Fibroblast of lung (primary cell): ENCODE results near the gene CLN3. TPM values are rescaled to one million over a fixed set of nuclear protein-coding genes. Genes with fewer than 3 reads are reported as not detected.

Source experiments
- DNase-seq, 2 donors: peaks; one replicate each; pipeline versions ENCODE4 v3.0.0 to v3.0.0-alpha.2; 2010; ENCODE audit warnings: low read depth in 2 of 2
- H2AFZ ChIP-seq: 2 replicates; pipeline ENCODE4 v1.5.1; 2012; ENCODE audit warnings: low read length, control low read depth, inconsistent platforms
- H3K27ac ChIP-seq: 2 replicates; pipeline ENCODE4 v1.5.1; 2011; ENCODE audit warnings: low read length, control low read depth; ENCODE audit not compliant: insufficient read depth
- H3K27me3 ChIP-seq: 2 replicates; pipeline ENCODE4 v1.5.1; 2011; ENCODE audit warnings: mild to moderate bottlenecking, low read length; ENCODE audit not compliant: control insufficient read depth, insufficient read depth
- H3K36me3 ChIP-seq: 2 replicates; pipeline ENCODE4 v1.5.1; 2011; ENCODE audit warnings: low read length; ENCODE audit not compliant: control insufficient read depth, insufficient read depth
- H3K4me1 ChIP-seq: 2 replicates; pipeline ENCODE4 v1.5.1; 2011; ENCODE audit warnings: low read length; ENCODE audit not compliant: control insufficient read depth, insufficient read depth; ENCODE audit errors: extremely low read depth
- H3K4me2 ChIP-seq: 2 replicates; pipeline ENCODE4 v1.5.1; 2011; ENCODE audit warnings: low read length, control low read depth; ENCODE audit not compliant: insufficient read depth; ENCODE audit errors: extremely low read depth
- H3K4me3 ChIP-seq, 4 experiments: fragments of 200-600 bp in 1 of 4; sonication (generic) in 1 of 4; replicated peaks in 1 of 4; 2 replicates each; pipeline ENCODE4 v1.5.1; 2011 to 2016; ENCODE audit warnings: low read length in 4 of 4, low read depth in 3 of 4, mild to moderate bottlenecking in 3 of 4, control low read depth in 2 of 4, inconsistent platforms in 1 of 4, mixed read lengths in 1 of 4; ENCODE audit not compliant: insufficient read depth in 1 of 4; ENCODE audit errors: control extremely low read depth in 1 of 4
- H3K79me2 ChIP-seq: 2 replicates; pipeline ENCODE4 v1.5.1; 2012; ENCODE audit warnings: mild to moderate bottlenecking, low read length, inconsistent platforms; ENCODE audit not compliant: control insufficient read depth, insufficient read depth
- H3K9ac ChIP-seq: 2 replicates; pipeline ENCODE4 v1.5.1; 2011; ENCODE audit warnings: mild to moderate bottlenecking, low read length, control low read depth; ENCODE audit not compliant: insufficient read depth
- H3K9me3 ChIP-seq: 2 replicates; pipeline ENCODE4 v1.5.1; 2012; ENCODE audit warnings: low read depth, low read length; ENCODE audit not compliant: control insufficient read depth, insufficient read depth
- H4K20me1 ChIP-seq: 2 replicates; pipeline ENCODE4 v1.5.1; 2011; ENCODE audit warnings: low read length; ENCODE audit not compliant: control insufficient read depth, insufficient read depth; ENCODE audit errors: extremely low read depth
- CTCF ChIP-seq, 2 donors: IDR thresholded peaks in 1 of 2; conservative IDR thresholded peaks in 1 of 2; 1 replicate in 1 of 2; 2 replicates in 1 of 2; pipeline ENCODE4 v1.5.1; 2011 to 2012; ENCODE audit warnings: low read length in 2 of 2, control low read depth in 1 of 2, inconsistent platforms in 1 of 2, low read depth in 1 of 2, mild to moderate bottlenecking in 1 of 2
- EZH2 ChIP-seq: IDR thresholded peaks from 2 replicates; pipeline ENCODE4 v1.5.1; 2012; ENCODE audit warnings: low read length, control low read depth, mild to moderate bottlenecking; ENCODE audit errors: missing control alignments
- polyA plus RNA-seq, 2 donors: library from polyadenylated mRNA; depleted of rRNA in 1 of 2; stranded (reverse) in 1 of 2; unstranded in 1 of 2; fragments of >200 nt; gene quantifications; 2 replicates each; pipeline ENCODE4 v1.2.1, GENCODE V29; 2011 to 2012; ENCODE audit warnings: missing spikeins in 1 of 2
- total RNA-seq: library from RNA; depleted of rRNA; stranded (reverse); fragments of >200 nt; gene quantifications from 2 replicates; pipeline ENCODE4 v1.2.1, GENCODE V29; 2014

Gene CLN3
- total and polyA plus RNA-seq, 2 donors (not counting 1 experiment from before 2014, with no cell fraction given), result 19.5 to 23.3 TPM

DNA sequence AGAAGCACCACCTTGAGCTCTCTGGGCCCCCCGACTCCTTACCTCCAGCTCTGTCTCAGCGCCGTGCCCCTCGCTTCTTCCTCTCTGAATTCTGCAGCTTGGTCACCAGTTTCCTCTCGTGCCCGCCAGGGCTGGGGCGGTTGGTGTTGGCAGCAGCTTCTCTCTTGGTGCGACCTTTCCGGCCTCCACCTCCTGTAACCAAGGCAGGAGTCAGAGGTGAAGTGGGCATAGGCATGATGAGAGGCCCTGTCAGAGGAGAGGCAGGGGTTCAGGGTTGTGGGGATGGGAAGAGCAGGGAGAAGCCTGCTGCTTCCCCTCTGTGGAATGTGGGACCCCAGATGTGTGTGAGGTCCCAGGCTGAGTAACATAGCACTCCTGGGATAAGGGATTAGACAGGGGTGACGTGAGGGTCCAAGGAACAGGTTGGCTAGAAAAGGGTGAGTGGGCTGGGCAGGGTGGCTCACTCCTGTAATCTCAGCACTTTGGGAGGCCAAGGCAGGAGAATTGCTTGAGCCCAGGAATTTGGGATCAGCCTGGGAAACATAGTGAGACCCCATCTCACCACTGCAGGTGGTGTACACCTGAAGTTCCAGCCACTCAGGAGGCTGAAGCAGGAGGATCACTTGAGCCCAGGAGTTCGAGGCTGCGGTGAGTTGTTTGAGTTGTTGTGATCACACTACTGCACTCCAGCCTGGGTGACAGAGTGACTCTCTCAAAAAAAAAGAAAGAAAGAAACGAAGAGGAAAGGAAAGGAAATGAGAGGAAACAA lies 46.3 kb upstream of the CLN3 start:
- TF ChIP-seq CTCF (conservative IDR thresholded peaks at IDR 0.05 in 1 of 2, IDR thresholded peaks at IDR 0.05 in 1 of 2; ENCODE audit: low read depth in 1 of 2, low read length in 2 of 2) (no peak), EZH2 (no peak)

DNA sequence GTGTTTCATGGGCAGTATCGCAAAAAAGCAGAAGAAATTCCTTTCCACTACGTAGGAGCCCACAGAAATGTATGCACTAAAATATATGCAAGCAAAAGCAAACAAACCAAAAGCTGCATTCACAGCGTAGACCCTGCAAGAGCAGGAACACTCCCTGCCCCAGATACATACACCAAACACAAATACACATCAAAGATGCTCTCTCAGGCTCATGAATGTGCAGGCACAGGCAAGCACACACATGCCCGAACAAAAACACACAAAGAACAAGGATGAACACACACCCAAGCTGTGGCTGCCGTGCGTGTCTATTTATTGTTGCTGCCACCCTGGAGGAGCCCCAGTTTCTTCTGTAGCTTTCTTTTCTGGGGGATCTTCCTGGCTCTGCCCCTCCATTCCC lies 45.2 kb upstream of the CLN3 start:
- H3K9me3 ChIP-seq, result no peaks in the 10 kb centered on the region
- no peak overlapping the region for H2AFZ ChIP-seq
- peaks cover 13% of the 10 kb centered on the region for H3K79me2 ChIP-seq
- peaks cover 5% of the 10 kb centered on the region for H3K36me3 ChIP-seq
- H3K4me3 ChIP-seq, result peak overlapping the region; percentile 81 to 89 (median 84)
- H3K4me2 ChIP-seq, result peak overlapping the region; percentile 96
- no peak for TF ChIP-seq EZH2
- no peak for TF ChIP-seq CTCF (conservative IDR thresholded peaks at IDR 0.05 in 1 of 2, IDR thresholded peaks at IDR 0.05 in 1 of 2; ENCODE audit: low read depth in 1 of 2, low read length in 2 of 2)
- H3K27me3 ChIP-seq, result no peaks in the 10 kb centered on the region
- no peak overlapping the region for H3K27ac ChIP-seq
- H4K20me1 ChIP-seq, result no peaks in the 10 kb centered on the region
- peaks cover 10% of the 10 kb centered on the region for H3K4me1 ChIP-seq
- no peak overlapping the region for H3K9ac ChIP-seq
- no peak for DNase-seq

More for the DNA sequence above, 46.3 kb upstream of the CLN3 start:
- DNase-seq, result no peak
- H3K79me2 ChIP-seq, result peaks cover 13% of the 10 kb centered on the region
- peak overlapping the region; percentile 92 for H3K27ac ChIP-seq
- H3K4me1 ChIP-seq, result peaks cover 10% of the 10 kb centered on the region
- H3K4me2 ChIP-seq, result peak overlapping the region; percentile 96
- no peaks in the 10 kb centered on the region for H3K9me3 ChIP-seq
- H2AFZ ChIP-seq, result peak overlapping the region; percentile 98
- H4K20me1 ChIP-seq, result no peaks in the 10 kb centered on the region
- H3K9ac ChIP-seq, result peak overlapping the region; percentile 78
- H3K4me3 ChIP-seq, result peak overlapping the region; percentile 81 to 89 (median 84)
- no peaks in the 10 kb centered on the region for H3K27me3 ChIP-seq
- H3K36me3 ChIP-seq, result peaks cover 5% of the 10 kb centered on the region

GRCh38 chr16:28534542-28535373 lies 42.9 kb upstream of the CLN3 start:
- TF ChIP-seq CTCF (conservative IDR thresholded peaks at IDR 0.05 in 1 of 2, IDR thresholded peaks at IDR 0.05 in 1 of 2; ENCODE audit: low read depth in 1 of 2, low read length in 2 of 2), result no peak
- no peak for TF ChIP-seq EZH2
- Histone ChIP-seq H3K27me3 (no peaks in the 10 kb centered on the region), H3K27ac (no peak overlapping the region), H2AFZ (no peak overlapping the region), H3K4me2 (no peak overlapping the region), H3K9ac (no peak overlapping the region), H3K4me3 (peak overlapping the region in 1 of 4 experiments; percentile 14), H3K36me3 (peaks cover 5% of the 10 kb centered on the region), H3K4me1 (peaks cover 10% of the 10 kb centered on the region), H4K20me1 (no peaks in the 10 kb centered on the region), H3K9me3 (no peaks in the 10 kb centered on the region), H3K79me2 (peaks cover 13% of the 10 kb centered on the region)
- peak in 1 of 2 donors; percentile 73 for DNase-seq
